Left renal cortex interstitium (tissue), 4 donors: ENCODE data around the gene ZFP36L1. TPM values are rescaled to one million over a fixed set of nuclear protein-coding genes. Genes with fewer than 3 reads are reported as not detected.
A peak's percentile ranks its signal among the peaks of the same experiment; 100 is the strongest.
"Not testable (repeated sequence)": the region's sequence is repeated elsewhere in the genome, so short reads cannot be mapped to it uniquely, and the experiment has no call there.

Experiments
- DNase-seq, 4 donors: peaks; one replicate each; pipeline ENCODE4 v3.0.0-alpha.2; 2013; ENCODE audit warnings: low read depth in 4 of 4, low spot score in 2 of 4, missing footprints in 1 of 4
- polyA plus RNA-seq, 4 donors: library from polyadenylated mRNA; unstranded; fragments of 120-200 nt; gene quantifications; one replicate each; pipeline ENCODE4 v1.2.1, GENCODE V29; 2013; ENCODE audit not compliant: insufficient read length in 4 of 4

The ZFP36L1 gene
- polyA plus RNA-seq, 4 donors = 241 to 293 (median 268) TPM

GRCh38 chr14:68768316-68768715 lies 24.6 kb downstream of the ZFP36L1 start:
- DNase-seq = no peak

- no peak for DNase-seq
Observed at GRCh38 chr14:68767248-68767645, 25.6 kb downstream of the ZFP36L1 start.

- no peak for DNase-seq
Observed at GRCh38 chr14:68766299-68767247, 26.3 kb downstream of the ZFP36L1 start.

- not testable (repeated sequence) for DNase-seq
Observed at GRCh38 chr14:68763843-68764242, 29.0 kb downstream of the ZFP36L1 start.

- peak in 2 of 4 donors; percentile 84 for DNase-seq
Observed at GRCh38 chr14:68762953-68763764, 29.7 kb downstream of the ZFP36L1 start.

- no peak for DNase-seq
Observed at GRCh38 chr14:68761391-68761790, 31.5 kb downstream of the ZFP36L1 start.

- no peak for DNase-seq
Observed at GRCh38 chr14:68760761-68761160, 32.1 kb downstream of the ZFP36L1 start.

- no peak for DNase-seq
Observed at GRCh38 chr14:68759937-68760336, 32.9 kb downstream of the ZFP36L1 start.

- DNase-seq = no peak
Observed at GRCh38 chr14:68759017-68759560, 33.8 kb downstream of the ZFP36L1 start.

GRCh38 chr14:68758301-68758700 lies 34.6 kb downstream of the ZFP36L1 start:
- no peak for DNase-seq

GRCh38 chr14:68757618-68758081 lies 35.2 kb downstream of the ZFP36L1 start:
- DNase-seq = peak in 1 of 4 donors; percentile 57

- DNase-seq = no peak
Observed at GRCh38 chr14:68756734-68757133, 36.1 kb downstream of the ZFP36L1 start.

- DNase-seq = no peak
Observed at GRCh38 chr14:68756000-68756481, 36.8 kb downstream of the ZFP36L1 start.

- no peak for DNase-seq
Observed at GRCh38 chr14:68755016-68755353, 37.9 kb downstream of the ZFP36L1 start.

- DNase-seq = no peak
Observed at GRCh38 chr14:68753690-68754089, 39.2 kb downstream of the ZFP36L1 start.

GRCh38 chr14:68752271-68753006 lies 40.4 kb downstream of the ZFP36L1 start:
- DNase-seq = no peak

GRCh38 chr14:68749487-68750475 lies 43.1 kb downstream of the ZFP36L1 start:
- DNase-seq = no peak

- no peak for DNase-seq
Observed at GRCh38 chr14:68748691-68749090, 44.2 kb downstream of the ZFP36L1 start.

GRCh38 chr14:68748260-68748659 lies 44.6 kb downstream of the ZFP36L1 start:
- no peak for DNase-seq
